Panc1 (cell line): ENCODE results near the gene METTL26. TPM values are rescaled to one million over a fixed set of nuclear protein-coding genes. Genes with fewer than 3 reads are reported as not detected.

ENCODE experiments used
- ATAC-seq: fragments of 200-7000 bp; cut with Tn5 transposase; 2 replicates; pipeline ENCODE4 v1.9.1; 2020; ENCODE audit warnings: mild to moderate bottlenecking, moderate library complexity
- BruUV-seq: library from RNA; stranded (reverse); fragments of 400-500 nt; replicated peaks from 2 replicates; lab custom pipeline; 2021; lab: Mats Ljungman, UMichigan
- CTCF ChIA-PET: fragments of 300-600 bp; sonication (Branson Sonifier 250); formaldehyde crosslinking; loops from one replicate; lab custom pipeline; 2022; ENCODE audit warnings: antibody characterized with exemption; lab: Charles Lee
- POLR2A ChIA-PET: fragments of 300-600 bp; sonication (Branson Sonifier 250); formaldehyde crosslinking; loops from one replicate; lab custom pipeline; 2022; ENCODE audit warnings: antibody characterized with exemption; lab: Charles Lee
- DNase-seq: peaks from one replicate; pipeline ENCODE4 v3.0.0-alpha.2; 2010; ENCODE audit warnings: low read depth, low spot score
- H3K27ac ChIP-seq: 2 replicates; pipeline ENCODE4 v1.5.1; 2011; ENCODE audit warnings: mild to moderate bottlenecking, low read length, inconsistent platforms
- H3K27me3 ChIP-seq: fragments of 200-500 bp; sonication (Bioruptor generic); 2 replicates; pipeline ENCODE4 v1.6.0; 2014; ENCODE audit warnings: low read length, inconsistent platforms; ENCODE audit not compliant: control insufficient read depth, insufficient read depth
- H3K36me3 ChIP-seq: fragments of 200-500 bp; sonication (Bioruptor generic); 2 replicates; pipeline ENCODE4 v1.5.1; 2014; ENCODE audit warnings: inconsistent platforms, mild to moderate bottlenecking, low read length, moderate library complexity; ENCODE audit not compliant: control insufficient read depth, insufficient read depth
- H3K4me1 ChIP-seq: 2 replicates; pipeline ENCODE4 v1.5.1; 2011; ENCODE audit warnings: inconsistent platforms, mild to moderate bottlenecking, low read length, moderate library complexity; ENCODE audit not compliant: control insufficient read depth, insufficient read depth
- H3K4me3 ChIP-seq, 2 experiments: 2 replicates each; pipeline ENCODE4 v1.5.1; 2011 to 2012; ENCODE audit warnings: low read depth in 2 of 2, low read length in 2 of 2, mild to moderate bottlenecking in 2 of 2, inconsistent platforms in 1 of 2, moderate library complexity in 1 of 2
- H3K9me3 ChIP-seq: fragments of 200-500 bp; sonication (Bioruptor generic); 2 replicates; pipeline ENCODE4 v1.5.1; 2014; ENCODE audit warnings: low read depth, mild to moderate bottlenecking, inconsistent platforms, low read length, moderate library complexity; ENCODE audit not compliant: control insufficient read depth, insufficient read depth
- POLR2AphosphoS5 ChIP-seq: IDR thresholded peaks from 2 replicates; pipeline ENCODE4 v1.6.1; 2012; ENCODE audit warnings: mild to moderate bottlenecking, low read depth, low read length, moderate library complexity
- SIN3A ChIP-seq: IDR thresholded peaks from 2 replicates; pipeline ENCODE4 v1.6.1; 2012; ENCODE audit warnings: low read depth, mild to moderate bottlenecking, low read length, moderate library complexity, borderline replicate concordance; ENCODE audit not compliant: insufficient read depth
- TCF7L2 ChIP-seq: IDR thresholded peaks from 2 replicates; pipeline ENCODE4 v1.6.1; 2011; ENCODE audit warnings: mild to moderate bottlenecking, low read depth, low read length, inconsistent platforms
- in situ Hi-C: cut with HindIII; loops from 2 replicates; pipeline ENCODE4 v1.10.0; 2016; ENCODE audit warnings: low sequenced_read_pairs, low pct_unique_long_range_greater_than_20kb
- intact Hi-C: fragments of 100-400 bp; cut with micrococcal nuclease; formaldehyde crosslinking; loops from one replicate; pipeline ENCODE4 v1.10.0; 2022; ENCODE audit not compliant: unreplicated experiment
- total RNA-seq: library from RNA; stranded (reverse); gene quantifications from one replicate; pipeline ENCODE4 v1.2.1, GENCODE V29; 2021; ENCODE audit not compliant: unreplicated experiment
- TF ChIP-seq, protein P1 (sequence below): fragments of 450-650 bp; IDR thresholded peaks from 2 replicates; pipeline ENCODE4 v1.5.1; 2017; ENCODE audit warnings: mild to moderate bottlenecking
- TF ChIP-seq, protein P2 (sequence below), 2 experiments: IDR thresholded peaks; 2 replicates each; pipeline ENCODE4 v1.6.1; 2011 to 2012; ENCODE audit warnings: low read depth in 2 of 2, control low read depth in 1 of 2, low read length in 1 of 2, mild to moderate bottlenecking in 1 of 2, moderate library complexity in 1 of 2; ENCODE audit not compliant: insufficient read depth in 1 of 2

METTL26 gene
- total RNA-seq, 1 experiment from 2014 or later, result 91.8 TPM

DNA sequence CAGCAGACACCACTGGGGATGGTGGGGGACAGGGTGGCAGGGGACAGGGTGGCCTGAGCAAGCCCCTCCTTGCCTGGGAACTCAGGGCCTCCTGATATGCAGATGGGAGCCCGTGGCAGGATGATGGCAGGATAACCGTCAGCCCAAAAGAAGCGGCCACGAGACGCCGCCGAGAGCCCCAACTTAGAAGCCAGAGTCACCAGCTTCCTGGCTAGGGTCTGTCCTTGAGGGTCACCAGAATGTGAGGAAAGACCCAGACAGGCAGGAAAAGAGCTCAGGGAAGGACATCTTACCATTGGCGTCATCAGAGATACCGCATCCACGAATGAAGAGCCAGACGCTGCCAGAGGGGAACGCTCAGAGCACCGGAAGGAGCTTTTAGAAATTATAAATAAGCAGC is 26.8 kb downstream of the METTL26 start:
- intact Hi-C loops, result no loop called here
- no peaks in the 10 kb centered on the region for H3K27me3 ChIP-seq
- ChIA-PET CTCF (no interaction called here), POLR2A (no interaction called here)
- no peaks in the 10 kb centered on the region for H3K4me1 ChIP-seq
- no peak for TF ChIP-seq TCF7L2
- TF ChIP-seq, protein P1, sequence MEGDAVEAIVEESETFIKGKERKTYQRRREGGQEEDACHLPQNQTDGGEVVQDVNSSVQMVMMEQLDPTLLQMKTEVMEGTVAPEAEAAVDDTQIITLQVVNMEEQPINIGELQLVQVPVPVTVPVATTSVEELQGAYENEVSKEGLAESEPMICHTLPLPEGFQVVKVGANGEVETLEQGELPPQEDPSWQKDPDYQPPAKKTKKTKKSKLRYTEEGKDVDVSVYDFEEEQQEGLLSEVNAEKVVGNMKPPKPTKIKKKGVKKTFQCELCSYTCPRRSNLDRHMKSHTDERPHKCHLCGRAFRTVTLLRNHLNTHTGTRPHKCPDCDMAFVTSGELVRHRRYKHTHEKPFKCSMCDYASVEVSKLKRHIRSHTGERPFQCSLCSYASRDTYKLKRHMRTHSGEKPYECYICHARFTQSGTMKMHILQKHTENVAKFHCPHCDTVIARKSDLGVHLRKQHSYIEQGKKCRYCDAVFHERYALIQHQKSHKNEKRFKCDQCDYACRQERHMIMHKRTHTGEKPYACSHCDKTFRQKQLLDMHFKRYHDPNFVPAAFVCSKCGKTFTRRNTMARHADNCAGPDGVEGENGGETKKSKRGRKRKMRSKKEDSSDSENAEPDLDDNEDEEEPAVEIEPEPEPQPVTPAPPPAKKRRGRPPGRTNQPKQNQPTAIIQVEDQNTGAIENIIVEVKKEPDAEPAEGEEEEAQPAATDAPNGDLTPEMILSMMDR, result no peak
- TF ChIP-seq SIN3A, result no peak
- TF ChIP-seq POLR2AphosphoS5, result no peak
- TF ChIP-seq, protein P2, sequence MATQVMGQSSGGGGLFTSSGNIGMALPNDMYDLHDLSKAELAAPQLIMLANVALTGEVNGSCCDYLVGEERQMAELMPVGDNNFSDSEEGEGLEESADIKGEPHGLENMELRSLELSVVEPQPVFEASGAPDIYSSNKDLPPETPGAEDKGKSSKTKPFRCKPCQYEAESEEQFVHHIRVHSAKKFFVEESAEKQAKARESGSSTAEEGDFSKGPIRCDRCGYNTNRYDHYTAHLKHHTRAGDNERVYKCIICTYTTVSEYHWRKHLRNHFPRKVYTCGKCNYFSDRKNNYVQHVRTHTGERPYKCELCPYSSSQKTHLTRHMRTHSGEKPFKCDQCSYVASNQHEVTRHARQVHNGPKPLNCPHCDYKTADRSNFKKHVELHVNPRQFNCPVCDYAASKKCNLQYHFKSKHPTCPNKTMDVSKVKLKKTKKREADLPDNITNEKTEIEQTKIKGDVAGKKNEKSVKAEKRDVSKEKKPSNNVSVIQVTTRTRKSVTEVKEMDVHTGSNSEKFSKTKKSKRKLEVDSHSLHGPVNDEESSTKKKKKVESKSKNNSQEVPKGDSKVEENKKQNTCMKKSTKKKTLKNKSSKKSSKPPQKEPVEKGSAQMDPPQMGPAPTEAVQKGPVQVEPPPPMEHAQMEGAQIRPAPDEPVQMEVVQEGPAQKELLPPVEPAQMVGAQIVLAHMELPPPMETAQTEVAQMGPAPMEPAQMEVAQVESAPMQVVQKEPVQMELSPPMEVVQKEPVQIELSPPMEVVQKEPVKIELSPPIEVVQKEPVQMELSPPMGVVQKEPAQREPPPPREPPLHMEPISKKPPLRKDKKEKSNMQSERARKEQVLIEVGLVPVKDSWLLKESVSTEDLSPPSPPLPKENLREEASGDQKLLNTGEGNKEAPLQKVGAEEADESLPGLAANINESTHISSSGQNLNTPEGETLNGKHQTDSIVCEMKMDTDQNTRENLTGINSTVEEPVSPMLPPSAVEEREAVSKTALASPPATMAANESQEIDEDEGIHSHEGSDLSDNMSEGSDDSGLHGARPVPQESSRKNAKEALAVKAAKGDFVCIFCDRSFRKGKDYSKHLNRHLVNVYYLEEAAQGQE (IDR thresholded peaks at IDR 0.05; ENCODE audit: insufficient read depth in 1 of 2, low read depth in 2 of 2, low read length in 1 of 2), result no peak
- no peaks in the 10 kb centered on the region for H3K36me3 ChIP-seq
- no peaks in the 10 kb centered on the region for H3K9me3 ChIP-seq
- H3K27ac ChIP-seq, result no peak overlapping the region
- in situ Hi-C loops, result no loop called here
- DNase-seq, result no peak
- no peak for ATAC-seq
- BruUV-seq, result no TSS peak
- no peak overlapping the region for H3K4me3 ChIP-seq

DNA sequence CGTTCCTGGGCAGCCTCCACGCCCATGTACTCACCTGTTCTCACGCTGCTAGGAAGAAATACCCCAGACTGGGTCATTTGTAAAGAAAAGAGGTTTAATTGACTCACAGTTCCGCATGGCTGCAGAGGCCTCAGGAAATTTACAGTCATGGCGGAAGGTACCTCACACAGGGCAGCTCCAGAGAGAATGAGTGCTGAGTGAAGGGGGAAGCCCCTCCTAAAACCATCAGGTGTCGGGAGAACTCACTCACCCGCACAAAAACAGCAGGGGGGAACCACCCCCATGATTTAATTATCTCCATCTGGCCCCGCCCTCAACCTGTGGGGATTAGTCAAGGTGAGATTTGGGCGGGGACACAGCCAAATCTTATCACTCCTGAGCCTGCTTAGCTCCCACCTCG is 28.1 kb downstream of the METTL26 start:
- no peak for DNase-seq
- no peak for TF ChIP-seq SIN3A
- TF ChIP-seq, protein P2 (IDR thresholded peaks at IDR 0.05; ENCODE audit: insufficient read depth in 1 of 2, low read depth in 2 of 2, low read length in 1 of 2), result no peak
- Histone ChIP-seq H3K36me3 (no peaks in the 10 kb centered on the region), H3K9me3 (no peaks in the 10 kb centered on the region), H3K4me1 (no peaks in the 10 kb centered on the region), H3K27ac (no peak overlapping the region), H3K4me3 (no peak overlapping the region), H3K27me3 (no peaks in the 10 kb centered on the region)
- no TSS peak for BruUV-seq
- in situ Hi-C loops (no loop called here), intact Hi-C loops (no loop called here)
- no peak for ATAC-seq
- POLR2A ChIA-PET, result no interaction called here
- CTCF ChIA-PET, result no interaction called here
